IMR-90 (cell line): ENCODE measurements around the gene SLC27A2. TPM values are rescaled to one million over a fixed set of nuclear protein-coding genes. Genes with fewer than 3 reads are reported as not detected.

Source experiments
- ATAC-seq: fragments of 200-7000 bp; cut with Tn5 transposase; 2 replicates; pipeline ENCODE4 v1.9.1; 2020; ENCODE audit warnings: low read depth, mild to moderate bottlenecking, moderate library complexity
- BruUV-seq: library from RNA; stranded (reverse); fragments of 400-500 nt; replicated peaks from 2 replicates; lab custom pipeline; 2021; lab: Mats Ljungman, UMichigan
- CTCF ChIA-PET: fragments of 300-600 bp; formaldehyde crosslinking; extraction: SDS; loops from one replicate; lab custom pipeline; 2021; ENCODE audit warnings: antibody characterized with exemption; lab: Yijun Ruan, JAX
- POLR2A ChIA-PET: fragments of 300-600 bp; sonication (Branson Sonifier 250); formaldehyde crosslinking; loops from one replicate; lab custom pipeline; 2022; ENCODE audit warnings: antibody characterized with exemption; ENCODE audit not compliant: unreplicated experiment; lab: Charles Lee
- DNase-seq: peaks from one replicate; pipeline ENCODE4 v3.0.0; 2013
- H2AFZ ChIP-seq: replicated peaks from 2 replicates; pipeline ENCODE3; 2013; ENCODE audit warnings: low read length, mild to moderate bottlenecking; ENCODE audit not compliant: poor library complexity
- H2AK5ac ChIP-seq: 2 replicates; pipeline ENCODE4 v1.6.1; 2013; ENCODE audit warnings: low read depth, low read length, inconsistent platforms
- H2AK9ac ChIP-seq: replicated peaks from 2 replicates; pipeline ENCODE3; 2013; ENCODE audit warnings: mild to moderate bottlenecking, low read depth, low read length, moderate library complexity; ENCODE audit not compliant: poor library complexity
- H2BK120ac ChIP-seq: 2 replicates; pipeline ENCODE4 v1.6.1; 2013; ENCODE audit warnings: low read depth, low read length, inconsistent platforms
- H2BK15ac ChIP-seq: 3 replicates; pipeline ENCODE4 v1.6.1; 2013; ENCODE audit warnings: low read depth, low read length, inconsistent platforms
- H2BK20ac ChIP-seq: 2 replicates; pipeline ENCODE4 v1.6.1; 2013; ENCODE audit warnings: low read depth, mild to moderate bottlenecking, inconsistent platforms, low read length, moderate library complexity
- H2BK5ac ChIP-seq: 2 replicates; pipeline ENCODE4 v1.6.1; 2013; ENCODE audit warnings: mild to moderate bottlenecking, low read depth, low read length, inconsistent platforms; ENCODE audit not compliant: poor library complexity, severe bottlenecking
- H3K14ac ChIP-seq: replicated peaks from 2 replicates; pipeline ENCODE4 v1.6.1; 2013; ENCODE audit warnings: low read depth, low read length, inconsistent platforms
- H3K18ac ChIP-seq: 2 replicates; pipeline ENCODE4 v1.6.1; 2013; ENCODE audit warnings: low read depth, low read length, control low read depth
- H3K23ac ChIP-seq: 2 replicates; pipeline ENCODE4 v1.6.1; 2013; ENCODE audit warnings: low read depth, low read length, inconsistent platforms
- H3K27ac ChIP-seq: 2 replicates; pipeline ENCODE4 v1.5.1; 2013; ENCODE audit warnings: mild to moderate bottlenecking, control low read depth, low read length; ENCODE audit not compliant: insufficient read depth
- H3K27me3 ChIP-seq: 2 replicates; pipeline ENCODE4 v1.6.1; 2013; ENCODE audit warnings: low read length; ENCODE audit not compliant: control insufficient read depth, insufficient read depth
- H3K36me3 ChIP-seq: 2 replicates; pipeline ENCODE4 v1.6.1; 2013; ENCODE audit warnings: low read length, mixed read lengths; ENCODE audit not compliant: control insufficient read depth, insufficient read depth
- H3K4ac ChIP-seq: 2 replicates; pipeline ENCODE4 v1.6.1; 2013; ENCODE audit warnings: low read depth, low read length, inconsistent platforms
- H3K4me1 ChIP-seq: 2 replicates; pipeline ENCODE4 v1.6.1; 2013; ENCODE audit warnings: low read length, mixed read lengths; ENCODE audit not compliant: control insufficient read depth, insufficient read depth
- H3K4me2 ChIP-seq: 2 replicates; pipeline ENCODE4 v1.6.1; 2013; ENCODE audit warnings: low read depth, mild to moderate bottlenecking, control low read depth, low read length, moderate library complexity
- H3K4me3 ChIP-seq: 2 replicates; pipeline ENCODE4 v1.5.1; 2013; ENCODE audit warnings: low read depth, mild to moderate bottlenecking, control low read depth, low read length, moderate library complexity; ENCODE audit not compliant: insufficient read depth
- H3K56ac ChIP-seq: 2 replicates; pipeline ENCODE4 v1.6.1; 2013; ENCODE audit warnings: low read length, inconsistent platforms; ENCODE audit not compliant: insufficient read depth; ENCODE audit errors: extremely low read depth
- H3K79me1 ChIP-seq, 2 experiments: 2 replicates each; pipeline ENCODE4 v1.6.1; 2013; ENCODE audit warnings: low read length in 2 of 2, inconsistent platforms in 1 of 2, low read depth in 1 of 2
- H3K9ac ChIP-seq: 2 replicates; pipeline ENCODE4 v1.6.1; 2013; ENCODE audit warnings: low read depth, low read length, control low read depth
- H3K9me1 ChIP-seq: 2 replicates; pipeline ENCODE4 v1.6.1; 2013; ENCODE audit warnings: low read length, inconsistent platforms; ENCODE audit not compliant: insufficient read depth
- H3K9me3 ChIP-seq: 2 replicates; pipeline ENCODE4 v1.6.1; 2013; ENCODE audit warnings: low read length; ENCODE audit not compliant: control insufficient read depth, insufficient read depth
- H4K20me1 ChIP-seq: 2 replicates; pipeline ENCODE4 v1.6.1; 2013; ENCODE audit warnings: low read length, inconsistent platforms; ENCODE audit not compliant: insufficient read depth
- H4K5ac ChIP-seq: 2 replicates; pipeline ENCODE4 v1.6.1; 2013; ENCODE audit warnings: mild to moderate bottlenecking, low read depth, low read length, control low read depth
- H4K8ac ChIP-seq, 2 experiments: 2 replicates each; pipeline ENCODE4 v1.6.1; 2013; ENCODE audit warnings: low read depth in 2 of 2, low read length in 2 of 2, control low read depth in 1 of 2, inconsistent platforms in 1 of 2
- H4K91ac ChIP-seq: 2 replicates; pipeline ENCODE4 v1.6.1; 2013; ENCODE audit warnings: low read depth, low read length, inconsistent platforms; ENCODE audit not compliant: insufficient read depth
- BHLHE40 ChIP-seq: fragments of 150-350 bp; IDR thresholded peaks from 2 replicates; pipeline ENCODE4 v1.6.1; 2016; ENCODE audit warnings: mild to moderate bottlenecking, low read depth, low read length
- CEBPB ChIP-seq: IDR thresholded peaks from 2 replicates; pipeline ENCODE4 v1.6.1; 2012; ENCODE audit warnings: low read depth, low read length, improper control_type of control experiment
- CHD1 ChIP-seq: IDR thresholded peaks from 2 replicates; pipeline ENCODE4 v1.6.1; 2012; ENCODE audit warnings: low read depth, low read length, improper control_type of control experiment
- ELK1 ChIP-seq: fragments of 150-350 bp; IDR thresholded peaks from 2 replicates; pipeline ENCODE4 v1.6.1; 2016; ENCODE audit warnings: low read depth, mild to moderate bottlenecking, low read length, moderate library complexity, borderline replicate concordance
- FOS ChIP-seq: fragments of 150-350 bp; IDR thresholded peaks from 2 replicates; pipeline ENCODE4 v1.6.1; 2016; ENCODE audit warnings: low read depth, low read length
- MAFK ChIP-seq: IDR thresholded peaks from 2 replicates; pipeline ENCODE4 v1.6.1; 2012; ENCODE audit warnings: low read depth, low read length, improper control_type of control experiment
- MAZ ChIP-seq: IDR thresholded peaks from 2 replicates; pipeline ENCODE4 v1.6.1; 2012; ENCODE audit warnings: low read depth, mild to moderate bottlenecking, low read length, improper control_type of control experiment, moderate library complexity, borderline replicate concordance
- MXI1 ChIP-seq: IDR thresholded peaks from 2 replicates; pipeline ENCODE4 v1.6.1; 2012; ENCODE audit warnings: low read depth, mild to moderate bottlenecking, low read length, moderate library complexity, borderline replicate concordance
- NFE2L2 ChIP-seq: fragments of 150-350 bp; IDR thresholded peaks from 2 replicates; pipeline ENCODE4 v1.6.1; 2016; ENCODE audit warnings: low read depth, mild to moderate bottlenecking, low read length
- POLR2A ChIP-seq: IDR thresholded peaks from 2 replicates; pipeline ENCODE4 v1.6.1; 2012; ENCODE audit warnings: mild to moderate bottlenecking, low read depth, low read length
- RAD21 ChIP-seq: IDR thresholded peaks from 2 replicates; pipeline ENCODE4 v1.6.1; 2012; ENCODE audit warnings: low read length, improper control_type of control experiment
- RCOR1 ChIP-seq: IDR thresholded peaks from 2 replicates; pipeline ENCODE4 v1.6.1; 2012; ENCODE audit warnings: mild to moderate bottlenecking, low read length, improper control_type of control experiment; ENCODE audit not compliant: insufficient replicate concordance
- RFX5 ChIP-seq: IDR thresholded peaks from 2 replicates; pipeline ENCODE4 v1.8.0; 2012; ENCODE audit warnings: low read depth, mild to moderate bottlenecking, low read length, moderate library complexity
- SMC3 ChIP-seq: fragments of 150-350 bp; IDR thresholded peaks from 2 replicates; pipeline ENCODE4 v1.6.1; 2016; ENCODE audit warnings: low read depth, mild to moderate bottlenecking, antibody characterized with exemption, low read length, moderate library complexity
- USF2 ChIP-seq: fragments of 150-350 bp; IDR thresholded peaks from 2 replicates; pipeline ENCODE4 v1.6.1; 2017; ENCODE audit warnings: mild to moderate bottlenecking, antibody characterized with exemption, low read length, low read depth
- WGBS, 2 experiments: methylation state at CpG; one replicate each; pipeline versions ENCODE4 v1.1.5 to v1.1.7; 2013; ENCODE audit warnings: missing lambda C conversion rate in 2 of 2; ENCODE audit not compliant: insufficient read length in 1 of 2; ENCODE audit errors: extremely low coverage in 2 of 2; 5-methylcytosine and 5-hydroxymethylcytosine counted together
- dilution Hi-C: fragments of 300-500 bp; cut with HindIII; formaldehyde crosslinking; loops from one replicate; pipeline ENCODE4 v1.14.3; 2018; ENCODE audit warnings: low sequenced_read_pairs; ENCODE audit not compliant: unreplicated experiment
- in situ Hi-C: fragments of 300-500 bp; cut with MboI; formaldehyde crosslinking; loops from 3 replicates; pipeline ENCODE4 v1.14.3; 2019; ENCODE audit warnings: low sequenced_read_pairs, inconsistent platforms, mixed read lengths
- intact Hi-C: fragments of 100-400 bp; cut with micrococcal nuclease; formaldehyde crosslinking; loops from 2 replicates; pipeline ENCODE4 v1.10.0; 2022
- polyA plus RNA-seq, 3 experiments: library from polyadenylated mRNA; depleted of rRNA; stranded (reverse); fragments of >200 nt; gene quantifications; 2 replicates each; pipeline ENCODE4 v1.2.3, GENCODE V29; 2012; ENCODE audit warnings: low replicate concordance in 1 of 3
- total RNA-seq: library from RNA; depleted of rRNA; stranded (reverse); fragments of >200 nt; gene quantifications from 2 replicates; pipeline ENCODE4 v1.2.3, GENCODE V29; 2012
- TF ChIP-seq, protein P1 (sequence below): conservative IDR thresholded peaks from 2 replicates; pipeline ENCODE4 v1.5.1; 2012; ENCODE audit warnings: mild to moderate bottlenecking, low read depth, low read length, improper control_type of control experiment

Gene SLC27A2
- total and polyA plus RNA-seq, 2 of the 4 experiments (the other 2 are of a cell fraction) = under 0.01 TPM; not detected in 1

- no peaks in the 10 kb centered on the region for H3K9me1 ChIP-seq
- intact Hi-C loops (no loop called here), dilution Hi-C loops (no loop called here), in situ Hi-C loops (no loop called here)
- no peak overlapping the region for H3K18ac ChIP-seq
- H2BK120ac ChIP-seq = no peak overlapping the region
- BruUV-seq = no TSS peak
- no peak overlapping the region for H2AFZ ChIP-seq
- ChIA-PET POLR2A (no interaction called here), CTCF (no interaction called here)
- no peak overlapping the region for H2BK15ac ChIP-seq
- no peak overlapping the region for H2BK5ac ChIP-seq
- H3K23ac ChIP-seq = no peak overlapping the region
- 100% methylated on average over 2 of the region's 2 CpGs; no CpG with 5 or more reads in 1 of the 2 experiments for WGBS, 2 experiments
- ATAC-seq (no peak), DNase-seq (no peak)
- no peak overlapping the region for H4K8ac ChIP-seq
- H2AK5ac ChIP-seq = no peak overlapping the region
- H3K4ac ChIP-seq = no peak overlapping the region
- no peaks in the 10 kb centered on the region for H3K79me1 ChIP-seq
- no peak overlapping the region for H2BK20ac ChIP-seq
- no peak overlapping the region for H4K5ac ChIP-seq
- H3K4me1 ChIP-seq = no peaks in the 10 kb centered on the region; the same call in 1 of the 2 replicates
- no peak overlapping the region for H3K56ac ChIP-seq
- no peaks in the 10 kb centered on the region for H4K20me1 ChIP-seq
- no peak overlapping the region for H3K4me2 ChIP-seq
- no peak overlapping the region for H3K14ac ChIP-seq
- TF ChIP-seq RFX5 (no peak), CHD1 (no peak), CEBPB (no peak), ELK1 (no peak), MXI1 (no peak), SMC3 (no peak), MAZ (no peak), RAD21 (no peak), NFE2L2 (no peak), BHLHE40 (no peak), POLR2A (no peak), RCOR1 (no peak), FOS (no peak), MAFK (no peak), USF2 (no peak)
- TF ChIP-seq, protein P1, sequence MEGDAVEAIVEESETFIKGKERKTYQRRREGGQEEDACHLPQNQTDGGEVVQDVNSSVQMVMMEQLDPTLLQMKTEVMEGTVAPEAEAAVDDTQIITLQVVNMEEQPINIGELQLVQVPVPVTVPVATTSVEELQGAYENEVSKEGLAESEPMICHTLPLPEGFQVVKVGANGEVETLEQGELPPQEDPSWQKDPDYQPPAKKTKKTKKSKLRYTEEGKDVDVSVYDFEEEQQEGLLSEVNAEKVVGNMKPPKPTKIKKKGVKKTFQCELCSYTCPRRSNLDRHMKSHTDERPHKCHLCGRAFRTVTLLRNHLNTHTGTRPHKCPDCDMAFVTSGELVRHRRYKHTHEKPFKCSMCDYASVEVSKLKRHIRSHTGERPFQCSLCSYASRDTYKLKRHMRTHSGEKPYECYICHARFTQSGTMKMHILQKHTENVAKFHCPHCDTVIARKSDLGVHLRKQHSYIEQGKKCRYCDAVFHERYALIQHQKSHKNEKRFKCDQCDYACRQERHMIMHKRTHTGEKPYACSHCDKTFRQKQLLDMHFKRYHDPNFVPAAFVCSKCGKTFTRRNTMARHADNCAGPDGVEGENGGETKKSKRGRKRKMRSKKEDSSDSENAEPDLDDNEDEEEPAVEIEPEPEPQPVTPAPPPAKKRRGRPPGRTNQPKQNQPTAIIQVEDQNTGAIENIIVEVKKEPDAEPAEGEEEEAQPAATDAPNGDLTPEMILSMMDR = no peak
- no peak overlapping the region for H3K4me3 ChIP-seq
- no peak overlapping the region for H2AK9ac ChIP-seq
- 0 out of 2 replicates have a peak, but pooled peaks cover 2% of the 10 kb centered on the region for H3K9me3 ChIP-seq
- no peaks in the 10 kb centered on the region for H3K27me3 ChIP-seq
- no peak overlapping the region for H3K27ac ChIP-seq
- H3K9ac ChIP-seq = no peak overlapping the region
- no peak overlapping the region for H4K91ac ChIP-seq
- H3K36me3 ChIP-seq = no peaks in the 10 kb centered on the region
These were observed 30.5 kb upstream of the SLC27A2 start for GRCh38 chr15:50151476-50151875.
